Loucy (cell line): ENCODE measurements around the gene CYP27A1.

Source experiments
- EZH2phosphoT487 ChIP-seq: fragments of 200-600 bp; IDR thresholded peaks from 2 replicates; pipeline ENCODE4 v1.6.1; 2018; ENCODE audit warnings: antibody characterized with exemption, mild to moderate bottlenecking, moderate library complexity, borderline replicate concordance
- TF ChIP-seq, protein P1 (sequence below): fragments of 200-600 bp; sonication (generic); conservative IDR thresholded peaks from 2 replicates; pipeline ENCODE4 v1.5.1; 2014; ENCODE audit warnings: mild to moderate bottlenecking, antibody characterized with exemption, low read length

DNA sequence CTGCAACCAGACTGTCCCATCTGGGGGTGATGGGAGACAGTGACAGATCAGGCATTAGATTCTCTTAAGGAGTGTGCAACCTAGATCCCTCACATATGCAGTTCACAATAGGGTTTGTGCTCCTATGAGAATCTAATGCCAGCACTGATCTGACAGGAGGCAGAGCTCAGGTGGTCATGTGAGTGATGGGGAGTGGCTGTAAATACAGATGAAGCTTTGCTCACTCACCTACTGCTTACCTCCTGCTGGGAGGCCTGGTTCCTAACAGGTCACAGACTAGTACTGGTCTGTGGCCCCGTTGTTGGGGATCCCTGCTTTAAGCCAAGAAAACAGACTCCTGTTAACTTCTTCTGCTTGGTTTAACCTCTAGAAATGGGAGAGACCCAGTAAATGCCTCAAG is 3.2 kb downstream of the CYP27A1 start:
- TF ChIP-seq, protein P1, sequence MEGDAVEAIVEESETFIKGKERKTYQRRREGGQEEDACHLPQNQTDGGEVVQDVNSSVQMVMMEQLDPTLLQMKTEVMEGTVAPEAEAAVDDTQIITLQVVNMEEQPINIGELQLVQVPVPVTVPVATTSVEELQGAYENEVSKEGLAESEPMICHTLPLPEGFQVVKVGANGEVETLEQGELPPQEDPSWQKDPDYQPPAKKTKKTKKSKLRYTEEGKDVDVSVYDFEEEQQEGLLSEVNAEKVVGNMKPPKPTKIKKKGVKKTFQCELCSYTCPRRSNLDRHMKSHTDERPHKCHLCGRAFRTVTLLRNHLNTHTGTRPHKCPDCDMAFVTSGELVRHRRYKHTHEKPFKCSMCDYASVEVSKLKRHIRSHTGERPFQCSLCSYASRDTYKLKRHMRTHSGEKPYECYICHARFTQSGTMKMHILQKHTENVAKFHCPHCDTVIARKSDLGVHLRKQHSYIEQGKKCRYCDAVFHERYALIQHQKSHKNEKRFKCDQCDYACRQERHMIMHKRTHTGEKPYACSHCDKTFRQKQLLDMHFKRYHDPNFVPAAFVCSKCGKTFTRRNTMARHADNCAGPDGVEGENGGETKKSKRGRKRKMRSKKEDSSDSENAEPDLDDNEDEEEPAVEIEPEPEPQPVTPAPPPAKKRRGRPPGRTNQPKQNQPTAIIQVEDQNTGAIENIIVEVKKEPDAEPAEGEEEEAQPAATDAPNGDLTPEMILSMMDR = no peak
- no peak for TF ChIP-seq EZH2phosphoT487
